B cell (primary cell): Measurements from ENCODE around the gene ANKRD33B. TPM values are rescaled to one million over a fixed set of nuclear protein-coding genes. Genes with fewer than 3 reads are reported as not detected.

Source experiments
- ATAC-seq: fragments of 200-7000 bp; cut with Tn5 transposase; one replicate; pipeline ENCODE4 v1.10.0; 2021; ENCODE audit warnings: low read depth, mild to moderate bottlenecking, moderate number of reproducible peaks, moderate library complexity
- CTCF ChIA-PET: fragments of 350-600 bp; sonication (Branson Sonifier 250); formaldehyde crosslinking; loops from one replicate; lab custom pipeline; 2021; ENCODE audit warnings: antibody characterized with exemption, inconsistent platforms; lab: Charles Lee
- POLR2A ChIA-PET: fragments of 350-600 bp; sonication (Branson Sonifier 250); formaldehyde crosslinking; loops from one replicate; lab custom pipeline; 2021; ENCODE audit warnings: antibody characterized with exemption; lab: Charles Lee
- DNase-seq: peaks from one replicate; pipeline ENCODE4 v3.0.0; 2013
- H2AFZ ChIP-seq: 2 replicates; pipeline ENCODE4 v1.6.1; 2012; ENCODE audit warnings: mild to moderate bottlenecking, low read depth, low read length; ENCODE audit not compliant: insufficient read depth, poor library complexity, severe bottlenecking
- H3K27ac ChIP-seq, 2 donors: 1 replicate in 1 of 2; 2 replicates in 1 of 2; pipeline ENCODE4 v1.5.1; 2012 to 2013; ENCODE audit warnings: low read length in 2 of 2, mild to moderate bottlenecking in 2 of 2, moderate library complexity in 1 of 2
- H3K27me3 ChIP-seq, 4 experiments: fragments of 200-600 bp in 1 of 4; sonication (generic) in 1 of 4; replicated peaks in 1 of 4; 1 replicate in 2 of 4; 2 replicates in 2 of 4; pipeline versions ENCODE4 v1.6.1 to v1.7.0; 2013 to 2016; ENCODE audit warnings: low read length in 3 of 4, mild to moderate bottlenecking in 2 of 4, mixed read lengths in 1 of 4, moderate library complexity in 1 of 4; ENCODE audit not compliant: insufficient read depth in 4 of 4, control insufficient read depth in 3 of 4; ENCODE audit errors: control extremely low read depth in 1 of 4
- H3K36me3 ChIP-seq, 2 experiments: replicated peaks in 1 of 2; 1 replicate in 1 of 2; 2 replicates in 1 of 2; pipeline versions ENCODE4 v1.6.1 to v1.7.1; 2013; ENCODE audit warnings: low read length in 1 of 2; ENCODE audit not compliant: insufficient read depth in 2 of 2, control insufficient read depth in 1 of 2; ENCODE audit errors: control extremely low read depth in 1 of 2, extremely low read depth in 1 of 2
- H3K4me1 ChIP-seq, 2 donors: fragments of 200-600 bp in 1 of 2; sonication (generic) in 1 of 2; 1 replicate in 1 of 2; 2 replicates in 1 of 2; pipeline versions ENCODE4 v1.5.1 to v1.6.1; 2013 to 2017; ENCODE audit warnings: low read length in 2 of 2; ENCODE audit not compliant: control insufficient read depth in 2 of 2, insufficient read depth in 2 of 2
- H3K4me2 ChIP-seq: replicated peaks from 2 replicates; pipeline ENCODE3; 2012; ENCODE audit warnings: mild to moderate bottlenecking, low read depth, low read length; ENCODE audit not compliant: poor library complexity, severe bottlenecking
- H3K4me3 ChIP-seq, 5 experiments: fragments of 200-600 bp in 1 of 5; sonication (generic) in 1 of 5; 1 replicate in 3 of 5; 2 replicates in 2 of 5; pipeline versions ENCODE4 v1.5.1 to v1.7.0; 2011 to 2016; ENCODE audit warnings: low read length in 4 of 5, mild to moderate bottlenecking in 4 of 5, low read depth in 2 of 5, control low read depth in 1 of 5, moderate library complexity in 1 of 5; ENCODE audit not compliant: insufficient read depth in 1 of 5; ENCODE audit errors: control extremely low read depth in 1 of 5, extremely low read depth in 1 of 5
- H3K79me2 ChIP-seq: fragments of 200-600 bp; sonication (generic); one replicate; pipeline ENCODE4 v1.6.0; 2016; ENCODE audit warnings: low read length; ENCODE audit not compliant: control insufficient read depth, insufficient read depth
- H3K9ac ChIP-seq: fragments of 200-600 bp; sonication (generic); 2 replicates; pipeline ENCODE4 v1.6.1; 2017; ENCODE audit warnings: mild to moderate bottlenecking, low read length, moderate library complexity
- H3K9me3 ChIP-seq, 3 donors: one replicate each; pipeline versions ENCODE4 v1.6.1 to v1.7.1; 2013; ENCODE audit warnings: low read length in 2 of 3; ENCODE audit not compliant: control insufficient read depth in 2 of 3, insufficient read depth in 1 of 3; ENCODE audit errors: control extremely low read depth in 1 of 3
- H4K20me1 ChIP-seq: 2 replicates; pipeline ENCODE4 v1.6.0; 2012; ENCODE audit warnings: mild to moderate bottlenecking, low read length; ENCODE audit not compliant: insufficient read depth, control insufficient read depth, poor library complexity, severe bottlenecking
- H3K27ac Mint-ChIP-seq: one replicate; pipeline ENCODE4 v1.8.0; 2021; ENCODE audit warnings: mixed read lengths
- H3K27me3 Mint-ChIP-seq: one replicate; pipeline ENCODE4 v1.8.0; 2021; ENCODE audit warnings: mixed read lengths
- H3K4me1 Mint-ChIP-seq: one replicate; pipeline ENCODE4 v1.8.0; 2021; ENCODE audit warnings: mixed read lengths
- H3K4me3 Mint-ChIP-seq: one replicate; pipeline ENCODE4 v1.8.0; 2021; ENCODE audit warnings: mixed read lengths
- H3K9me3 Mint-ChIP-seq: one replicate; pipeline ENCODE4 v1.8.0; 2022; ENCODE audit warnings: mixed read lengths; ENCODE audit not compliant: insufficient read depth
- CTCF ChIP-seq: fragments of 200-600 bp; IDR thresholded peaks from one replicate; pipeline ENCODE4 v1.8.0; 2022; ENCODE audit warnings: antibody characterized with exemption, mild to moderate bottlenecking
- EZH2 ChIP-seq: IDR thresholded peaks from 2 replicates; pipeline ENCODE4 v1.6.1; 2012; ENCODE audit warnings: borderline replicate concordance, low read depth, mild to moderate bottlenecking, moderate library complexity, low read length; ENCODE audit not compliant: insufficient read depth, poor library complexity, severe bottlenecking
- WGBS: methylation state at CpG from one replicate; pipeline ENCODE4 v1.1.5; 2013; ENCODE audit warnings: missing lambda C conversion rate; ENCODE audit not compliant: insufficient coverage; 5-methylcytosine and 5-hydroxymethylcytosine counted together
- intact Hi-C: fragments of 100-400 bp; cut with micrococcal nuclease; formaldehyde crosslinking; loops from one replicate; pipeline ENCODE4 v1.10.0; 2022
- polyA plus RNA-seq: library from polyadenylated mRNA; depleted of rRNA; stranded (reverse); fragments of >200 nt; gene quantifications from 2 replicates; pipeline ENCODE4 v1.2.3, GENCODE V29; 2012
- total RNA-seq, 2 donors: library from RNA; stranded (reverse); fragments of 120-200 nt in 1 of 2; gene quantifications; 1 replicate in 1 of 2; 2 replicates in 1 of 2; pipeline versions ENCODE4 v1.2.3 to v1.2.4, GENCODE V29; 2013 to 2022

The ANKRD33B gene
- total and polyA plus RNA-seq, 2 donors (not counting 1 experiment from before 2014, with no cell fraction given): 2.9 to 23.4 TPM

GRCh38 chr5:10582512-10582897 lies 18.6 kb downstream of the ANKRD33B start:
- H3K27ac Mint-ChIP-seq: peak overlapping the region; percentile 20
- no peak overlapping the region for H3K4me2 ChIP-seq
- H3K4me1 Mint-ChIP-seq: peaks cover 92% of the 10 kb centered on the region
- ATAC-seq (no peak), DNase-seq (no peak)
- H3K9me3 ChIP-seq: no peaks in the 10 kb centered on the region
- 100% methylated on average over 1 of the region's 8 CpGs for WGBS
- H3K4me3 ChIP-seq: no peak overlapping the region
- POLR2A ChIA-PET: no interaction called here
- no peaks in the 10 kb centered on the region for H3K36me3 ChIP-seq
- no peak for TF ChIP-seq EZH2
- TF ChIP-seq CTCF: no peak
- H3K4me3 Mint-ChIP-seq: peak overlapping the region; percentile 6
- H3K4me1 ChIP-seq: peaks cover 70 to 72% of the 10 kb centered on the region in 2 donors
- no peaks in the 10 kb centered on the region for H3K9me3 Mint-ChIP-seq
- no peaks in the 10 kb centered on the region for H3K27me3 ChIP-seq
- H3K9ac ChIP-seq: no peak overlapping the region
- H3K79me2 ChIP-seq: peaks cover 80% of the 10 kb centered on the region
- no peaks in the 10 kb centered on the region for H3K27me3 Mint-ChIP-seq
- H2AFZ ChIP-seq: no peak overlapping the region
- peaks cover 85% of the 10 kb centered on the region for H4K20me1 ChIP-seq
- CTCF ChIA-PET: interaction anchor here (1.3 kb wide), 1 partner anchor 45 kb away, joined by 5 read pairs; no protein-coding TSS in a partner anchor
- intact Hi-C loops: no loop called here
- no peak overlapping the region for H3K27ac ChIP-seq

- peaks cover 90% of the 10 kb centered on the region for H3K4me1 Mint-ChIP-seq
- no peaks in the 10 kb centered on the region for H3K27me3 ChIP-seq
- no peaks in the 10 kb centered on the region for H3K36me3 ChIP-seq
- H3K4me3 ChIP-seq: no peak overlapping the region
- no peaks in the 10 kb centered on the region for H3K9me3 Mint-ChIP-seq
- H3K4me1 ChIP-seq: peaks cover 63 to 65% of the 10 kb centered on the region in 2 donors
- H3K27ac Mint-ChIP-seq: peak overlapping the region; percentile 1
- no peak overlapping the region for H3K27ac ChIP-seq
- DNase-seq: peak; percentile 3
- intact Hi-C loops: no loop called here
- no peak overlapping the region for H3K9ac ChIP-seq
- POLR2A ChIA-PET: interaction anchor here (2.2 kb wide), 1 partner anchor 24 kb away, joined by 6 read pairs; no protein-coding TSS in a partner anchor
- H3K4me3 Mint-ChIP-seq: peak overlapping the region; percentile 8
- 44% methylated on average over 6 of the region's 13 CpGs for WGBS
- ATAC-seq: no peak
- peak overlapping the region; percentile 45 for H3K4me2 ChIP-seq
- no peak for TF ChIP-seq CTCF
- TF ChIP-seq EZH2: no peak
- H2AFZ ChIP-seq: no peak overlapping the region
- peaks cover 0 to 4% (median 2%) of the 10 kb centered on the region in 3 donors for H3K9me3 ChIP-seq
- peaks cover 74% of the 10 kb centered on the region for H4K20me1 ChIP-seq
- no peaks in the 10 kb centered on the region for H3K27me3 Mint-ChIP-seq
- CTCF ChIA-PET: interaction anchor here (0.6 to 2.3 kb wide), 6 partner anchors 8 to 133 kb away, joined by 3 to 10 read pairs (median 4); no protein-coding TSS in a partner anchor
- H3K79me2 ChIP-seq: peaks cover 79% of the 10 kb centered on the region
Observed at GRCh38 chr5:10583663-10584572, 20.0 kb downstream of the ANKRD33B start.
